ENCODE measurements around the gene PRCP.
A peak's percentile ranks its signal among the peaks of the same experiment; 100 is the strongest.

PRCP gene

GRCh38 chr11:82830746-82831145 lies 69.5 kb downstream of the PRCP start:
- no peak for DNase-seq (ENCODE audit: low read depth, low spot score)

DNA sequence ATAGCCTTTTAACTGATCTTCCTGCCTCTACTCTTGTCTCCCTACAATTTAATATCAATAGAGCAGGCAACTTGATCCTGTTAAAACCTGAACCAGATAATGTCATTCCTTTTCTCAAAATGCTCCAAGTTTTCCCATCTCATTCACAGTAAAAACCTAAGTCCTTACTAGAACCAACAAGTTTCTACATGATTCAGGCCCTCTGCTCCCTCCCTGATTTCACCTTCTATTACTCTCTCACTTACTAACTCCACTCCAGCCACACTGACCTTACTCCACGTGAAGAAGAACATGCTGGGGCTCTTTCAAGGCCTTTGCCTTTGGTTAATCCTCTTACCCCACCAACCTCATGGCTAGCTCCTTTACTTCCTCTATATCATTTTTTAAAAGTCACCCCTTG lies 71.1 kb downstream of the PRCP start:
- DNase-seq (ENCODE audit: low read depth, low spot score): no peak

GRCh38 chr11:82828472-82828871 lies 71.8 kb downstream of the PRCP start:
- DNase-seq (ENCODE audit: low read depth, low spot score): no peak

DNA sequence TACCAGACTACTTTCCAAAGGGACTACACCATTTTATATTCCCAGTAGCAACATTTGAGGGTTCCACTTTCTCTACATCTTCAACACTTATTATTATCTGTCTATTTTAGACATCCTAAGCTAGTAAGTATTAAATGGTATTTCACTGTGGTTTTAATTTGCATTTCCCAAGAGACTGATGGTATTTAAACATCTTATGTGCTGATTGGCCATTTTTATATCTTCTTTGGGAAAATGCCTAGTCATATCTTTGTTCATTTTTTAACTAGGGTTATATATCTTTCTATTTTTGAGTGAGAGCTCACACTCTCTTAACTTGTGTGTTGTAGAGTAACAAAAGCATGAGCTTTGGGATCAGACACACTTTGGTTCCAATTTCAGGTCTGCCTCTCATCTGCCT lies 73.7 kb downstream of the PRCP start:
- DNase-seq (ENCODE audit: low read depth, low spot score): no peak

GRCh38 chr11:82823647-82824619 lies 76.3 kb downstream of the PRCP start:
- DNase-seq (ENCODE audit: low read depth, low spot score): no peak

- peak; percentile 26 for DNase-seq (ENCODE audit: low read depth, low spot score)
Measured at GRCh38 chr11:82818409-82819043, 81.7 kb downstream of the PRCP start.

DNA sequence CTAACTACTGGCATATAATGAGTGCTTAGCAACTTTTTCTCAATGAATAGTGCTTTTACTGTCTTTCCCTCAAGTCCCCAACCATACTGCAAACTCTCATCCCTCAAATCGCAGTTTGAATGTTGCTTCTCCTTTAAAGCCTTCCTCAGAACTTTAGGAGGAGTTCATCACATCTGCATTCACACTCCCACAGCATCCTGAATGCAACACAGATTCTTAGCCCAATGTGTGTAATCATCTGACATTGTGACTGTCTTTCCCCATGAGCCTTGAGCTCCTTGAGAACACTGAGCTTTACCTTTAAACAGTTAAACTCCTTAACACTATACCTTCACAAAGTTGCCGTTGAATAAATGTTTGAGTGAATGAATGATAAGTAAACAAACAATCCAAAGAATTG lies 84.8 kb downstream of the PRCP start:
- DNase-seq (ENCODE audit: low read depth, low spot score): no peak

- no peak for DNase-seq (ENCODE audit: low read depth, low spot score)
Measured at GRCh38 chr11:82814379-82814778, 85.9 kb downstream of the PRCP start.

DNA sequence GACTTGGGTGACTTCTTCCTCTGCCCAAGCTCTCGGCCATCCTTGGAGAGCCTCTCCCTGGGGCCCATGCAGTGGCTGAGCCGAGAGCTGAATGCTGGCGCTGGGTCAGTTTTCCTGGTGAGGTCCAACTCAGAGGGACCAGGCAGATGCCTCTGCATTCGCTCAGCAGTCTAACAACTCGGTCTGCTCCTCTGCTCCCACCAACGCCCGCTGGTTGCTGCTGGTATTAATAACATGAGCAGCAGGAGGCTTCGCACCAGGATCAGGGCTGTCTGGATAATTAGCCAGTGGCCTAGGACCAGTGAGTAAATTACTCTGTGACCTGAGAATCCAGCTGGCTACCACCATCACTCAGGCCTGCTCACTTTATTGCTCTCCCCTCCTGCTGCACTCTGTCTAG lies 88.9 kb downstream of the PRCP start:
- DNase-seq (ENCODE audit: low read depth, low spot score): peak; percentile 11

GRCh38 chr11:82810738-82811137 lies 89.5 kb downstream of the PRCP start:
- DNase-seq (ENCODE audit: low read depth, low spot score): no peak

GRCh38 chr11:82810326-82810725 lies 89.9 kb downstream of the PRCP start:
- DNase-seq (ENCODE audit: low read depth, low spot score): no peak

DNA sequence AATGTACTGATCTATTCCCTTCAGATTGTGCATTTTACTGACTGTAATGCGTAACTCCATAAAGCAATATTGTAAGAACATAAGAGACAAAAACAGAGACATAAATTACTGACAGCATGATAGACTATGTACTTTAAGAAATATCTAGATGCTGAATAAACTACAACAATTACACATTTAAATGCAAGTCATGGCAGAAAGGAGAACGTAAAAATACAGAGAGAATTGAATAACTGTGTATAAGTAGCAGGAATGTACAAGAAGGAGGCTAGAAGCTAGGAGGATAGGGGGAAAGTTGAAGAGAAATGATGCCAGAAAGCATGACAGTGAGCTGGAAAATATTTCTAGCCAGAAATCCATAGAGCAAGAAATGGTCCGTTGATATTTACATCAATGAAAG lies 92.6 kb downstream of the PRCP start:
- DNase-seq (ENCODE audit: low read depth, low spot score): no peak

DNA sequence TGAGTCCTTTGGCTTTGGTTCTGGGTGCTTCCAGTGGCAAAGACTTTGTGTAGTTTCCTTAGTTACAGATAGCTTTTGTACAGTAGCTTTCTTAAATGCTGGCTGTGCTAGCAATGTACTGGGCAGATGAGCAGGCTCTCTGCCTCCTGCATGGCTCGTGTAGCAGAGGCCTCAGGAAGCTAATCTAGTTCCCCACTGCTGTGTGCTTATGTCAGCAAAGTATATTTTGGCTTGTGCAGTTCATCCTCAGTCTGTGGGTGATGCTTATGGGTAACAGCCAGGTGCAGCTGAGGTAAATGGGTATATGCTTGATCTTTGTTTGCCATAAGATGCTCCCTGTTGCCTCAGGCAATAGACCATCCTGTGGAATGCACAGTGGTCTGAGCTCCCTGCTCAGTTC lies 97.5 kb downstream of the PRCP start:
- DNase-seq (ENCODE audit: low read depth, low spot score): peak; percentile 6

GRCh38 chr11:82796998-82797961 lies 103.0 kb downstream of the PRCP start:
- DNase-seq (ENCODE audit: low read depth, low spot score): no peak

- DNase-seq (ENCODE audit: low read depth, low spot score): no peak
Measured at GRCh38 chr11:82794490-82794889, 105.7 kb downstream of the PRCP start.

- DNase-seq (ENCODE audit: low read depth, low spot score): no peak
Measured at GRCh38 chr11:82792822-82793569, 107.2 kb downstream of the PRCP start.

- DNase-seq (ENCODE audit: low read depth, low spot score): no peak
Measured at GRCh38 chr11:82792319-82792718, 107.9 kb downstream of the PRCP start.

DNA sequence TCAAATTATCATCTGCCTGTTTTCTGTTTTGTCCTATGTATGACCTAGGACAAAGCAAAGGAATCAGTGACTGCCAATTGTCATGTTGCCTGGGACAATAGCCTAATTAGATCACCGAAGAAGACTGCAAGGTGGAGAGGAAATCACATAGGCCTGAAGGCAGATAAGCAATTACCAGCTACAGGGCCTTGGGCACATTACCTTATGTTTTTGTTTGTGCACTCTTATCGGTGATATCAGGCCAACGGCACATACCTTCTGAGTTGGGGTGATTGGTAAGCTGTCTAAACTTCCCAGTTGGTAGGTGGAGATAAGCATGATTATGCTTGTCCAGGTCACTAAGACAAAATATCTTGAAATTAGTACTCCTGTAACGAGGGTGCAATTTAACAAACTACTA lies 108.5 kb downstream of the PRCP start:
- DNase-seq (ENCODE audit: low read depth, low spot score): no peak

GRCh38 chr11:82790723-82791484 lies 109.3 kb downstream of the PRCP start:
- DNase-seq (ENCODE audit: low read depth, low spot score): no peak

- no peak for DNase-seq (ENCODE audit: low read depth, low spot score)
Measured at GRCh38 chr11:82787981-82788380, 112.2 kb downstream of the PRCP start.

Measured in ELF-1 (cell line).